Measurements from ENCODE around the gene ARMC6. TPM values are rescaled to one million over a fixed set of nuclear protein-coding genes. Genes with fewer than 3 reads are reported as not detected.

Gene ARMC6
- polyA plus RNA-seq, 3 donors: 31.4 to 42.7 (median 36.7) TPM

DNA sequence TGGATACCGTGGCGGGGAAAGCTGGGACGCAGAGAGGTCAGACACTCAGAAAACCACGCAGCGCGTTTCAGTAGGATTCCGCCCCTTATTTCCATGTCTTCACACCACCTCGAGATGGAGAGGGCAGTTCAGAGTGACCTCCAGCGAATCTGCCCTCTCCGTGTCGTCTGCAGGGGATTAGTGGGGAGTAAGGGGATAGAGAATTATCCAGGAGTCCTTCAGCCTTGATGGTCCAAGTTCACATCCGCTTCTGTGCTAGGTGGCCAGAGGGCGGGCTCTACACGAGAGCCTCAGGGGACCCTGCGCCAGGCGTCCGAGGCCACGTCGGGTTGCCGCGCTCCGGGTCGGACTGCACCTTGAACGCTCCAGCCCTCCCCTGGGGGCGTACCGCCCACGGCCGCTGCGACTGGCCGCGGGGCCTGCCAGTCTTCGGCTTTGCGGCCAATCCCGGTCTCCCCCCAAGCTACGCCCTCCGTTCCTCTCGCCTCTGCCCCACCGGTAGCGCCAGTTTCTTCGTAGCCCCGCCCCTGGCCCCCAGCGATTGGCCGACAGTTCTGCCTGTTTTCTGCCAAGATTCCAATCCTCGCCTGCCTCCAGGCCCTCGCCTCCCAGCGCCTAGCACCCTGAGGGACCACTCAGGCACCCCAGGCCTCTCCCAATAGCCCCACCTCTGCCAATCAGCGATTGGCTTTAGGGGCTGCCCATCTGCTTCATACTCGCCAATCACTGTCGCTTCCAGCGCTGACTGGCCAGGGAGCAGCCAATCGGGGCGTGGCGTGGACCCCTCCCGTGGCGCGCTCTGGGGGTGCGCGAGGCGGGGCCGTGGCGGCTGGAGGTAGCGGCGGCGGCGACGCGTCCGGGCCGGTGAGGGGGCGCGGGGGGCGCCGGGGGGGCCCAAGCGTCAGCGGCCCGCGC is 30.0 kb downstream of the ARMC6 start, which contains the start of gene SLC25A42:
SLC25A42 (plus strand) TSS at position 812 of the 915 bp plus-strand sequence. CDS start 32,131 bp downstream, outside the sequence.
- peak; percentile 98 to 100 (median 99) for DNase-seq (ENCODE audit: extremely low read depth in 1 of 11, low read depth in 9 of 11, low spot score in 4 of 11)

DNA sequence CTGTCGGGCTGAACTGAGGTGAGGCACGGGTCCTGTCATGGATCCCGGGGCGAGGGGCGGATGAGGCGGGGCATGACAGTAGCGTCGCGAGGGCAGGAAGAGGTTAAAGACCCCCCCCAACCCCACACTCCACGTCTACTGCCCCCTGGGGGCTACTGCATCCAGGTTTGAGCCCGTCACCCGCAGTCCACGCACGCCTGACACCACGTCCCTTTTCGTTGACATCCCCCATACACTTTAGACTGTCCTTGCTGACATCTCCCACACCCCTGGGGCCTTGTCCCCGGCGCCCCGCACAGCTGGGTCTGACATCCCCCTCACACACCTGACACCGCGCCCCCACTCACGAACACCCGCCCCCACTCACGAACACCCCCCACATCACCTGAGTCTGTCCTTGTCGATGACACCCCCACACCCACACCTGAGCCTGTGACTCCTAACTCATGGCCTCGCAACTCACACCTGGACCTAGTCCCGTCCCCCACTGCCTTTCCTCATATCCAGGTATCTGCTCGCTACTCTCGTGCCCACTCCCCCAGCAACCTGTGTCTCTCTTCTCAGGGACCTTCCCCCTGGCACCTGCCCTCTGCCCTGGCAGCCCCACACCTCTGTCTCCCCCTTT is 30.8 kb downstream of the ARMC6 start:
- peak in 1 of 11 donors; percentile 54 for DNase-seq (ENCODE audit: extremely low read depth in 1 of 11, low read depth in 9 of 11, low spot score in 4 of 11)

DNA sequence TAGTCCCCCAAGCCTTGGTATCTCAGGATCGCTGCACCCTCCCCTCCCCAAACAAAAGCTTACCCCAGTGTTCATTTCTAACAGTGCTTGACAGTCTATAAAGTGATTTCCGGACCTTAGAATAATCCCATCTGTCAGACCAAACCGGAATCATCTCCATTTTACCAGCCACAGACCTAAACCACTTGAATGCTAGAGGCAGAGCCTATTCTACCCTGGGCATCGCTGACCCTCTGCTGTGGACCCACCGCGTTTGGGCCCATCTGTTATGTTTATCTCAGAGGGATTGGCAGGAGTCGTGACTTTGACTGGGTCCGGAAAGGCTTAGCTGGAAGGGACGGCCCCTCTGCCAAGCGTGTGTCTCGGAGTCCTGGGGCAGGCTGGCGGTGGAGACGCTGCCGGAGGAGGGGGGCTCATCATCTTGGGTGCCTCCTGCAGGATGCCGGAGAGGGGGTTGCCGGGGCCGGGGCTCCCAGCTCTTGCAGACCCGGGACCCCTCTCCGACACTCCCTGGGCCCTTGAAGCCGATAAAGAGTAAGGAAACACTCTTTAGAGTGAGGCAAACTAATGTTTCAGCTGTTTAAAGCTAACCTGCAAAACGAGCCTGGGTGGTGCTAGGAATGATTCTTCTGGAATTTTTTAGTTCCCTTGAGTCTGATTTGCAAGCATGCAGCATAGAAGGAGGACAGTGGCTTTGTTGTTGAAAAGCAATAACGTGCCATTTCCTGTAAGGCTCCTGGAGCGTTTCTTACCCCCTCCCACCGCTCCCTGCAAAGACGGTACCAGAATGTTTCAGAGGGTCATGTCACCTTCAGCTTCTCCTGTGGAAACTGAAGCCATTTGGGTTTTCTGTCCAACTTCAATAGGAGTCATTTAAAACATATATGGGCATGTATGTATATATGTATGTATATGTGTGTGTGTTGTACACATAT is 31.7 kb downstream of the ARMC6 start:
- DNase-seq (ENCODE audit: extremely low read depth in 1 of 11, low read depth in 9 of 11, low spot score in 4 of 11): no peak

DNA sequence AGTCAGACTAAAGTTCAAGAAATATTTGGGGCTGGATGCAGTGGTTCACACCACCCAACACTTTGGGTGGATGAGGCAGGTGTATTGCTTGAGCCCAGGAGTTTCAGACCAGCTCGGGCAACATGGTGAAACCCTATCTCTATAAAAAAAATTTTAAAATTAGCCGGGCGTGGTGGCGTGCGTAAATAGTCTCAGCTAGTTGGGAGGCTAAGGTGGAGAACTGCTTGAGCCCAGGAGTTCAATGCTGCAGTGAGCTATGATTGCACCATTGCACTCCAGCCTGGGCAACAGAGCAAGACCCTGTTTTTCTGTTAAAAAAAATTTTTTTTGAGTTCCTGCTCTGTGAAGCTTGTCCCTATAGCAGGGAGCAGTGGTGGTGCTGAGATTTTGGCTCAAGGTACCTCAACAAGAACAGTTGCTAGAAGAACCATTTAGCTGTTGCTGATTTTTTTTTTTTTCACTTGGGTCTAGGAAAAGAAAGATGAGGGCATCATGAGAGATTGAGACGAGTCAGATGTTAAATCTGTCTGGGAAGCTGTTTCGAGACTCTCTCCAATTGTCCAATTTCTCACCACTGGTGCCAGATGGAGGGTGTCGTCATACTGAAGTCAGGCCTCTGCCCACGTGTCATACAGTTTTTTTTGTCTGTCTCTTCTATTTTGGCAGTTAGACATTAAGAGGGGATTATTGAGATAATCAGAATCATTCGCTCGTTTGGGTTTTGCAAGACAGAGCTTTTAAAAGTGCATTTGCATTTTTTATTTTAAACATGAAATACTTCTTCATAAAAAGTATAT is 34.1 kb downstream of the ARMC6 start:
- no peak for DNase-seq (ENCODE audit: extremely low read depth in 1 of 11, low read depth in 9 of 11, low spot score in 4 of 11)

DNA sequence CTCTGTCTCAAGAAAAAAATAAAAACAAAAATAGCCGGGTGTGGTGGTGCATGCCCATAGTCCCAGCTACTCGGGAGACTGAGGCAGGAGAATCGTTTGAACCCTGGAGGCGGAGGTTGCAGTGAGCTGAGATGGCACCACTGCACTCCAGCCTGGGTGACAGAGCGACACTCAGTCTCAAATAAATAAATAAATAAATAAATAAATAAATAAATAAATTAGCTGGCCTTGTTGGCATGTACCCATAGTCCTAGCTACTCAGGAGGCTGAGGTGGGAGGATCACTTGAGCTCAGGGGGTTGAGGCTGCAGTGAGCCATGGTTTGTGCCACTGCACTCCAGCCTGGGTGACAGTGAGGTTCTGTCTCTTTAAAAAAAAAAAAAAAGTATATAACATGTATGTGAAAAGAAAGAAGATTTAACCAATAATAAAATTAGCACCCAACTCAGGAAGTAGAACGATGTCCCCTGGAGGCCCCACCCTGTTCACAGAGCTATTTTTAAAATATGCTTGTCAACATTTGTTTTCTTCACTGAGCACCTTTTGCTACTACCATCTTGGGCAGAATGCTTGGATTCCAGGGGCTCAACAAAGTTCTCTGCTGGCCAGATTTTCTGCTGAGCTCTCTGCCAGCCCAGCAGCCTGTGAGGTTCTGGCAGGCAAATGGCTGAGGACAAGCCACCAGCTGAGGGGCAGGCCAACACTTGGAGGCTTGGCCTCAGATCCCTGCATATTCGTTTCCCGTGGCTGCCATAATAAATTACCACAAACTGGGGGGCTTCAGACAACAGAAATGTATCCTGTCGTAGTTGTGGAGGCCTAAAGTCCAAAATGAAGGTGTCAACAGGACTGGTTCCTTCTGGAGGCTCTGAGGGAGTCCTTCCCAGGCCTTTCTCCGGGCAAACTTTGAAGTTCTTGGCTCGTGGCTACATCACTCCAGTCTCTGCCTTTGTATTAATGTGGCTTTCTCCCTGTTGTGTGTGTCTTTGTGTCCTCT is 35.6 kb downstream of the ARMC6 start:
- DNase-seq (ENCODE audit: extremely low read depth in 1 of 11, low read depth in 9 of 11, low spot score in 4 of 11): no peak

DNA sequence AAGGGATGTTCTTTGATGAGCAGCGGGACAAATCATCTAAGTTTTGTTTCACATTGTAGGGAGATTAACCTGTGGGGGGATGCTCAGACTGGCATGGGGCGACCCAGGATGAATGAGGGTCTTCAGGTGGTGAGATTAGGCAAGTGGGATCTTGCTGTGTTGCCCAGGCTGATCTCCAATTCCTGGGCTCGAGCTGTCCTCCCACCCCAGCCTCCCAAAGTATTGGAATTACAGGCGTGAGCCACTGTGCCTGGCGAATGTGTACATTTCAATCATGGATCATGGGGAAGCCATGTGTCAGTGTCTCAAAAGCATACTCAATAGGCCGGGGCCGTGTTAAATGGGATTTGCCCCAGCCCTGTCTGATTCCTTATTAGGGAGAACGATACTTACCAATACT is 38.5 kb downstream of the ARMC6 start:
- no peak for DNase-seq (ENCODE audit: extremely low read depth in 1 of 11, low read depth in 9 of 11, low spot score in 4 of 11)

DNA sequence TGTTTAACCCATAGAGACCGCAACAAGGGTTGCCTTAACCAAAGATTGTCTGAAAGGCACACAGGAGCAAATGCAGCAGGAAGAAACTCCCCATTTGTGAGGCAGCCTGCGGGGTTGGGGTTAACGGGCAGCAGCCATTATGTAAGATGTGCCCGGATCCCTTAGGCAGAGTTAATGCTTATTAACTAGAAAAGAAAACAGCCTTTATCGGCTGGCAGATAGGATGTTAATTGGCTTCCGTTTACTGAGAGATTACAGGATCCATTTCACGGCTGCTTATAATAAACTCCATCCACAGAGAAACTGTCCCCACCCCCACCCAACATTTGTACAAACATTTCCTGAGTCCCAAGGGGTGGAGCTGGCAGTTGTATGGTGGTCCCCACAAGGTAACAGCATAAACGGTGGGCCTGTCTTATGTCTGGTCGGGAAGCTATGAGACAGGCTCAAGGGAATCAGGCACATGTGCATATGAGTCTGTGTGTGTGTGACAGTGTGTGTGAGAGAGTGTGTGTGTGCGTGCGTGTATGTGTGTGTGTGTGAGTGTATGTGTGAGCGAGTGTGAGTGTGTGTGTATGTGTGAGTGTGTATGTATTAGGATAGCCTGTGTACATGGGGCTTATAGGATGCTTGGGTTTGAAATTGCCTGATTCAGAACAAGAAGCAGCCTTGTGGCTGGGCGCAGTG is 40.9 kb downstream of the ARMC6 start:
- DNase-seq (ENCODE audit: extremely low read depth in 1 of 11, low read depth in 9 of 11, low spot score in 4 of 11): no peak

DNA sequence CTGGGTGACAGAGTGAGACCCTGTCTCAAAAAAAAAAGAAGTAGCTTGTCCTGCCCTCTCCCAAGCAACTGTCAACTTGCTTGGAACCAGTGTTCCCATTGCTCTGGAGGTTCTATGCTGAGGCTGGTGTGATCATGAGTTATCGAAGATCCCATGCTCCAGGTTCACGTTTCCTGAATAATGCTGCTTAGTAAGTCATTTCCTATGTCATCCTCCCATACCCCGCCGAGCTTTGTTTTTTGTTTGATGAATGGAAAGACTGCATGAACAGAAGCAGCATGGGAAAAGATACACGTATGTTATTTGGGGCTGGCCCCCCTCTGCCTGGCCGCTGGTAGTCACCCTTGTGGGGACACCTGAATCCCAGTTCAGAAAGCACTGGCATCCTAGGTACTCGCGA is 41.7 kb downstream of the ARMC6 start:
- DNase-seq (ENCODE audit: extremely low read depth in 1 of 11, low read depth in 9 of 11, low spot score in 4 of 11): no peak

DNA sequence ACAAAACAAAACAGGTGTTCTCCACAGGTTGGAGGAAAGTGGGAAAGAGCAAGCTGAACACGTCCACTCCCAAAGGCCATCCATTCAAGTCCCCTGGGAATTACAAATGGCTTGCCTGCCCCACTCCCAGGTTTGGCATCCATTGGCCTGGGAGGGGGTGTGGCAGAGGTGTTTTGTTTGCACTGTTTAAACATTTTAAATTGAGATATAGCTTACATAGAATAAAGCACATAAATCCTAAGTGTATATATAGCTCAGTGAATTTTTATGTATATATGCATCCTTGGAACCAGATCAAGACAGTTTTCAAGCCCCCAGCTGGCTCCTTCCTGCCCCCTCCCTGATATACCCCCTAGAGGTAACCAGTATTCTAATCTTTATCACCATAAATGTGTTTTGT is 43.1 kb downstream of the ARMC6 start:
- DNase-seq (ENCODE audit: extremely low read depth in 1 of 11, low read depth in 9 of 11, low spot score in 4 of 11): no peak

DNA sequence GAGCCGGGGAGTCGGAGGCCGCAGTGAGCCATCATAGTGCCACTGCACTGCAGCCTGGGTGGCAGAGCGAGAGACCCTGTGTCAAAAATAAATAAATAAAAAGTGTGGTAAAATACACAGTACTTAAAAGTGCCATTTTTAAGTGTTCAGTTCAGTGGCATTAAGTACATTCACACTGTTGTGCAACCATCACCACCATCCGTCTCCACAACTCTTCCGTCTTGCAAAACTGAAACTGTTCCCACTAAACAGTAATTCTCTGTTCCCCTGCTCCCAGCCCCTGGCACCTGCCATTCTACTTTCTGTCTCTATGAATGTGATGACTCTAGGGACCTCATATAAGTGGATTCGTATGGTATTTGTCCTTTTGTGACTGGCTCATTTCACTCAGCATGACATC is 43.7 kb downstream of the ARMC6 start:
- DNase-seq (ENCODE audit: extremely low read depth in 1 of 11, low read depth in 9 of 11, low spot score in 4 of 11): no peak

DNA sequence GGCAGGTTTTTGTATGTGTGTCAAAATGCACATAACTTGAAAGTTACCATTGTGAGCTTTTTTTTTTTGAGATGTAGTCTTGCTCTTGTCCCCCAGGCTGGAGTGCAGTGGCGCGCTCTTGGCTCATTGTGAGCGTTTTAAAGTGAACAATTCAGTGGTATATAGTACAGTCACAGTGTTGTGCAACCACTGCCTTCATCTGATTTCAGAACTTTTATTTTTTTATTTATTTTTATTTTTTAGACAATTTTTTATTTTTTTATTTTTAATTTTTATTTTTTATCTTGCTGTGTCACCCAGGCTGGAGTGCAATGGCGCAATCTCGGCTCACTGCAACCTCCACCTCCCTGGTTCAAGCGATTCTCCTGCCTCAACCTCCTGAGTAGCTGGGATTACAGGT is 45.4 kb downstream of the ARMC6 start:
- DNase-seq (ENCODE audit: extremely low read depth in 1 of 11, low read depth in 9 of 11, low spot score in 4 of 11): no peak

DNA sequence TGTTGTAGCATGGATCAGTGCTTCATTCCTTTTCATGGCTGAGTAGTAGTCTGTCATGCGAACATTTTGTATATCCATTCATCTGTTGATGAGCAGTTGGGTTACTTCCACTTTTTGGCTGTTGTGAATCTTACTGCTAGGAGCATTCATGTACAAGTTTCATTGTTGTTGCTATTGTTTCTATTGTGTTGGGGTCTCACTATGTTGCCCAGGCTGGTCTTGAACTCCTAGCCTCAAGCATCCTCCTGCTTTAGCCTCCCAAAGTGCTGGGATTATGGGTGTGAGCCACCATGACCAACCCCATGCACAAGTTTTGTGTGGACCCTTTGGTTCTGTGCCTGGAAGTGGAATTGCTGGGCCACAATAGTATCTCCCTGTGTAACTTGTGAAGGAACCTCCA is 46.2 kb downstream of the ARMC6 start:
- DNase-seq (ENCODE audit: extremely low read depth in 1 of 11, low read depth in 9 of 11, low spot score in 4 of 11): no peak

DNA sequence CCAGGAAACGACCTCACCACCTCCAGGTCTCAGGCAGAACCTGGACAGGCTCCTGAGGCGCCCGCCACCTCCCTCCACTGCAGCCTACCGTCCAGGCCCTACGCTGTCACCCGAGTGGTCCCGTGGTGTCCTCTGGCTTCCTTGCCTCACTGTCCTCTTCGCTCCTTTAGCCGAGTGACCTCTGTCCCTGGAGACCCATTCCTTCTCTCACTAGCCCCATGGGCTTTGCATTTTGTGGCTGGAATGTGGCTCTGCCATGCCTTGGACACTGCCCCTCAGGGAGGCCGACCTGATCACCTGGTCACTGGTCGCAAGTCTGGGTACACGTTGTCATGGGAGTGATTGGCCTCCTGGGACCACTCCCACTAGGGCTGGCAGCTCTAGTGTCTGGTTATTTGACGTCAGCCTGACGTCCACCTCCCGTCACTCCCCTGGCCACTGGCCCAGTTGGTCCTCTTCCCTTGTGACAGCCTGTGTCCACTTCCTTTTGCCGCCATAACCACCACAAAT is 48.3 kb downstream of the ARMC6 start:
- DNase-seq (ENCODE audit: extremely low read depth in 1 of 11, low read depth in 9 of 11, low spot score in 4 of 11): no peak

DNA sequence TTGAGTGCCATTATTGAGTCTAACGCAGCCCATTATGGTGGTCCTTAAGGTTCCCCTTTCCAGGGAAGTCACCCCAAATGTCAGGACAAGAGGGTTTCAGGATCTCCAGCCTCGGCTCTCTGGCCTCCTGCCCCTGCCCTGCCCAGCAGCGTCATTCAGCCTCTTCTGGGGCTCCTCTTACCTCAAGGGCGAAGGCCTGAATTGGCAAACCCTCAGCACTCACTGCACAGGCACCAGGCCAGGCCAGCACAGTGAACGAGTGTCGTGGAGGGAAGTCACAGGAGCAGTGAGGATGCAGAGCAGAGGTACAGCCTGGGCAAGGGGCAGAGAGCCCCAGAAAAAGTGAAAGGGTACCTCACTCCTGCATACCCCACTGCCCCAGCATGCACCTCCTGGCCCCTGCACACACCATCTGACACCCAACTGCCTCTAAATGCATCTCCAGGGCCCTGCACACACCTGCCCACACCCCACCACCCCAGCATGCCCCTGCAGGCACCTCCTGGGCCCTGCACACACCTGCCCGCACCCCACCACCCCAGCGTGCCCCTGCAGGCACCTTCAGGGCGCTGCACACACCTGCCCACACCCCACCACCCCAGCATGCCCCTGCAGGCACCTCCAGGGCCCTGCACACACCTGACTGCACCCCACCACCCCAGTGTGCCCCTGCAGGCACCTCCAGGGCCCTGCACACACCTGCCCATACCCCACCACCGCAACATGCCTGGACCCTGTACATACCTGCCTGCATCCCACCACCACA is 50.2 kb downstream of the ARMC6 start:
- no peak for DNase-seq (ENCODE audit: extremely low read depth in 1 of 11, low read depth in 9 of 11, low spot score in 4 of 11)

DNA sequence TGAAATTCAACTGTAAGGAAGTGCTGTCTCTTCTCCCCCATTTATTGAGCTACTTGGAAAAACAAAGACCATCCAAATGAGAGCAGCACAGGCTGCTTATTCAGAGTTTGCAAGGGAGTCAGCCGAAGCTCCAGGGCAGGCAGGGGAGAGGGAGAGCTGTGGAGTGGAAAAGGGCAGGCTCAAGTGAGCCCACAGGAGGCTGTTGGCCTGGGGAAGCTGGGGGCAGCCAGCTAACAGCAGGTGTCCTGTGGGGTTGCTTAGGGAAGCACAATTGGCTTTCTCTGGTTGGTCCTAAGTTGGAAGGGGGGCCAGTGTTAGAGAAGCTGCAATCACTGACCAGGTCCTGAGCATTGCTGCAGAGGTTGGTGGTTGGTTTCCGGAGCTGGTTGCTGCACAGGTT is 54.3 kb downstream of the ARMC6 start:
- no peak for DNase-seq (ENCODE audit: extremely low read depth in 1 of 11, low read depth in 9 of 11, low spot score in 4 of 11)

DNA sequence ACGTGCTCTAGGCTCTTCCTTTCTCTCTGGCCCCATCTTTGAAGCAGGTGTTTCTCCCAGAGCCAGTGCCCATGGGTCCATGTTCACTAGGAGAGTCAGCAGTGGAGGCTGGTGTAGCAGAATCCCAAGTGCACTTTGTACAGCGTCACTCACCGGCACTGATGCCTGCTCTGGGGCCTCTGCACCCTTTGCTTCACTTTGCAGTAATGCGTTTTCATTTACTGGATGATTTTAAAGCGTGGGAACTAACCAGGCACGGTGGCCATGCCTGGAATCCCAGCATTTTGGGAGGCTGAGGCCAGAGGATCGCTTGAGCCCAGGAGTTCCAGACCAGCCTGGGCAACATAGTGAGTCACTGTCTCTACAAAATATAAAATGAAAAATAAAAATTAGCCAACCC is 61.1 kb downstream of the ARMC6 start:
- DNase-seq (ENCODE audit: extremely low read depth in 1 of 11, low read depth in 9 of 11, low spot score in 4 of 11): no peak
